Karpas-422 (cell line): Measurements from ENCODE around the gene ADGRG1. TPM values are rescaled to one million over a fixed set of nuclear protein-coding genes. Genes with fewer than 3 reads are reported as not detected.

Source experiments
- DNase-seq: peaks from one replicate; pipeline ENCODE4 v3.0.0-alpha.2; 2015
- H2AFZ ChIP-seq: fragments of 200-600 bp; sonication (generic); 2 replicates; pipeline ENCODE4 v1.6.1; 2014; ENCODE audit warnings: antibody characterized with exemption, low read length, mixed read lengths
- H3K27ac ChIP-seq: fragments of 200-600 bp; sonication (generic); 2 replicates; pipeline ENCODE4 v1.5.1; 2014; ENCODE audit warnings: mild to moderate bottlenecking, low read length, moderate library complexity
- H3K27me3 ChIP-seq: fragments of 200-600 bp; sonication (generic); 2 replicates; pipeline ENCODE4 v1.6.1; 2014; ENCODE audit warnings: low read length, mixed read lengths
- H3K36me3 ChIP-seq: fragments of 200-600 bp; sonication (generic); 2 replicates; pipeline ENCODE4 v1.6.1; 2014; ENCODE audit warnings: low read length, mixed read lengths; ENCODE audit not compliant: insufficient read depth
- H3K4me1 ChIP-seq: fragments of 200-600 bp; sonication (generic); 2 replicates; pipeline ENCODE4 v1.6.1; 2014; ENCODE audit warnings: mild to moderate bottlenecking, low read length, mixed read lengths
- H3K4me2 ChIP-seq: fragments of 200-600 bp; sonication (generic); 2 replicates; pipeline ENCODE4 v1.6.1; 2014; ENCODE audit warnings: low read length, low read depth, mild to moderate bottlenecking; ENCODE audit not compliant: poor library complexity, severe bottlenecking
- H3K4me3 ChIP-seq: fragments of 200-600 bp; sonication (generic); 2 replicates; pipeline ENCODE4 v1.5.1; 2014; ENCODE audit warnings: mild to moderate bottlenecking, antibody characterized with exemption, low read length, mixed read lengths
- H3K79me2 ChIP-seq: fragments of 200-600 bp; sonication (generic); 2 replicates; pipeline ENCODE4 v1.6.1; 2014; ENCODE audit warnings: mild to moderate bottlenecking, low read length, mixed read lengths
- H3K9ac ChIP-seq: fragments of 200-600 bp; sonication (generic); 2 replicates; pipeline ENCODE4 v1.6.0; 2014; ENCODE audit warnings: low read length
- H3K9me2 ChIP-seq: fragments of 200-600 bp; sonication (generic), shearing (Covaris generic); replicated peaks from 2 replicates; pipeline ENCODE4 v1.6.0; 2014; ENCODE audit warnings: mild to moderate bottlenecking, low read length, moderate library complexity; ENCODE audit not compliant: insufficient read depth
- H3K9me3 ChIP-seq: fragments of 300-700, 200-600 bp; sonication (generic); 2 replicates; pipeline ENCODE4 v1.6.1; 2014; ENCODE audit warnings: low read length, mixed read lengths
- H4K20me1 ChIP-seq: fragments of 200-600 bp; sonication (generic); 2 replicates; pipeline ENCODE4 v1.6.1; 2014; ENCODE audit warnings: mild to moderate bottlenecking, antibody characterized with exemption, low read length, low read depth; ENCODE audit not compliant: insufficient read depth
- total RNA-seq: library from RNA; depleted of rRNA; stranded (reverse); fragments of >200 nt; shearing (Covaris generic); gene quantifications from 2 replicates; pipeline ENCODE4 v1.2.3, GENCODE V29; 2014; ENCODE audit warnings: low replicate concordance

Gene ADGRG1
- total RNA-seq, 1 experiment from 2014 or later = not detected

DNA sequence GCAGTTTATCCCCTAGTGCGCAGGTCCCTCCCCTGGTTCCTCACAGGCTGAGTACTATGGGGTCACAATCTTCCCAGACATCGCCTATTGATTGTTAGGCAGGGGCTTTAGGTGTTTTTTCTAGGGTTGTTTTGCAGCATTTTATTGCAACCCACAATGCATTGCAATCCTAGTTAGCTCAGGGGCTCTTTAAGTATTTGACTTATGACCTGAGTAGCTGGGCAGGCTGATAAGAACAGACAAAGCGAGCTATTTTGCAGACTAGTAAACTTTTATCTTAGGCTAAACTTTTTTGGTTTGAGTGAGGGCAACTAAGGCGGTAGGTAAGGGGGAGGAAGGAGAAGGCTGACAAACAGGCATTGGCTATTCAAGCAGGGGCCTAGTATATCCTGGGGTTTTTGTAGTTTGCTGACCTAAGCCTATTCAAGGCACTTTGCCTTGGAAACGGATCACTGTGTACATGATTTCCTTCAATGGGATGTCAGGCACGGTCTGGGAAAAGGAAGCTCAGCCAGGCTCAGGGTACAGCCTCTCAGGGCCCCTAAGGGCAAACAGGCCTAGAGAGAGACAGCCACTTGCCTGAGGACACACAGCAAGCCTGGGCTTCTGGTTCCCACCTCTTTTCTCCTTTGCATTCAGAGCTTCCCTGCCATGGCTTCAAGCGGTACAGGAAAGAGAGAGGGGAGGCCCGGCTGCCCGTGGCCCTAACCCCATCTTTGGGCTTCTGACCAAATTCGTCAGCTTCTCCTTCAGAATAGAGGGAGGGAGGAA, 72.5 kb downstream of the ADGRG1 start:
- no peak overlapping the region for H3K27ac ChIP-seq
- H3K4me3 ChIP-seq = no peak overlapping the region
- H3K9me3 ChIP-seq = no peaks in the 10 kb centered on the region
- no peak overlapping the region for H3K4me2 ChIP-seq
- no peak overlapping the region for H3K9ac ChIP-seq
- H2AFZ ChIP-seq = no peak overlapping the region
- DNase-seq = no peak
- no peaks in the 10 kb centered on the region for H3K79me2 ChIP-seq
- H4K20me1 ChIP-seq = no peaks in the 10 kb centered on the region
- no peaks in the 10 kb centered on the region for H3K27me3 ChIP-seq
- H3K36me3 ChIP-seq = no peaks in the 10 kb centered on the region
- H3K4me1 ChIP-seq = no peaks in the 10 kb centered on the region
- H3K9me2 ChIP-seq = no peaks in the 10 kb centered on the region

DNA sequence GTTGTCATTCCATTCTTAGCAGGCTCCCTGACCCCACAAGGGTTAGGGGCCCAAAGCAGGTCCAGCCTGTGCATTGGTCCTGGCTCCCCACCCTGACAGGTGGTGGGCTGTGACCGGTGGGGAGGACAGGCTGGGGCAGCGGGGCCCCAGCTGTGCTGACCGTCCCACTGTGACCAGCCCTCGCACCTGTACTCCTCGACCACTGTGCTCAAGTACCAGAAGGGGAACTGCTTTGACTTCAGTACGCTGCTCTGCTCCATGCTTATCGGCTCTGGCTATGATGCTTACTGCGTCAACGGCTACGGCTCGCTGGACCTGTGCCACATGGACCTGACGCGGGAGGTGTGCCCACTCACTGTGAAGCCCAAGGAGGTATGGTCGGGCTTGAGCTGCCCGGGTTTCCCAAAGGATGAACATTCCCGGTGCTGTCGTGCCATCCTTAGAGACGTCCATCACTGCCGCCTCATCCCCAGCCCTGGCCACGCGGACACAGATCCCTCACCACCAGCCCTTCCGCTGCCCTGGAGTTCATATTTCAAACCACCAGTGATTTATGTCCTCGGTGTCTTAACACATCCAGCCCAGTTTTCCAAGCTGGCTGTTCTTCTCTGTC, 73.4 kb downstream of the ADGRG1 start:
- Histone ChIP-seq H4K20me1 (no peaks in the 10 kb centered on the region), H3K4me3 (no peak overlapping the region), H3K9me3 (no peaks in the 10 kb centered on the region), H3K9me2 (no peaks in the 10 kb centered on the region), H2AFZ (no peak overlapping the region), H3K27me3 (no peaks in the 10 kb centered on the region), H3K4me2 (no peak overlapping the region), H3K27ac (no peak overlapping the region), H3K36me3 (no peaks in the 10 kb centered on the region), H3K9ac (no peak overlapping the region), H3K79me2 (no peaks in the 10 kb centered on the region), H3K4me1 (no peaks in the 10 kb centered on the region)
- no peak for DNase-seq

DNA sequence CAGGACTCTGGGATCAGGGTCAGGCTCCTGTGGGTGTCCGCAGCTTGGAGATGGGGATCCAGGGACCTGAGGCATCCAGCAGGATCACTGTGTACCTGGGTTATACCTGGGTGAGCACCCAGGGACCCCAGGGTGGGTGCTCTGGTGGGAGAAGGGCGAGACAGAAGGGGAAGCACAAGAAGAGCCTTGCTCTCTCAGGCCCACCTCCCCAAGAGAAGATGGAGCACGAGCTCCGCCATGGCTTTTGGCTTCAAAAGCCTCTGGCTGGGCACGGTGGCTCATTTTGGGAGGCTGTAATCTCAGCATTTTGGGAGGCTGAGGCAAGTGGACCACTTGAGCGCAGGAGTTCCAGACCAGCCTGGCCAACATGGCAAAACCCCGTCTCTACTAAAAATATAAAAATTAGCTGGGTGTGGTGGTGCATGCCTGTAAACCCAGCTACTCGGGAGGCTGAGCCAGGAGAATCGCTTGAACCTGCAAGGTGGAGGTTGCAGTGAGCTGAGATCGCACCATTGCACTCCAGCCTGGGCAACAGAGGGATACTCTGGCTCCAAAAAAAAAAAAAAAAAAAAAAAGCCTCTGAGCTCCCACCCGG, 75.1 kb downstream of the ADGRG1 start:
- H2AFZ ChIP-seq = no peak overlapping the region
- no peaks in the 10 kb centered on the region for H3K9me3 ChIP-seq
- H4K20me1 ChIP-seq = no peaks in the 10 kb centered on the region
- no peaks in the 10 kb centered on the region for H3K27me3 ChIP-seq
- H3K4me2 ChIP-seq = no peak overlapping the region
- H3K27ac ChIP-seq = no peak overlapping the region
- no peaks in the 10 kb centered on the region for H3K79me2 ChIP-seq
- no peak overlapping the region for H3K4me3 ChIP-seq
- H3K4me1 ChIP-seq = no peaks in the 10 kb centered on the region
- H3K9ac ChIP-seq = no peak overlapping the region
- no peaks in the 10 kb centered on the region for H3K9me2 ChIP-seq
- no peaks in the 10 kb centered on the region for H3K36me3 ChIP-seq
- DNase-seq = no peak

DNA sequence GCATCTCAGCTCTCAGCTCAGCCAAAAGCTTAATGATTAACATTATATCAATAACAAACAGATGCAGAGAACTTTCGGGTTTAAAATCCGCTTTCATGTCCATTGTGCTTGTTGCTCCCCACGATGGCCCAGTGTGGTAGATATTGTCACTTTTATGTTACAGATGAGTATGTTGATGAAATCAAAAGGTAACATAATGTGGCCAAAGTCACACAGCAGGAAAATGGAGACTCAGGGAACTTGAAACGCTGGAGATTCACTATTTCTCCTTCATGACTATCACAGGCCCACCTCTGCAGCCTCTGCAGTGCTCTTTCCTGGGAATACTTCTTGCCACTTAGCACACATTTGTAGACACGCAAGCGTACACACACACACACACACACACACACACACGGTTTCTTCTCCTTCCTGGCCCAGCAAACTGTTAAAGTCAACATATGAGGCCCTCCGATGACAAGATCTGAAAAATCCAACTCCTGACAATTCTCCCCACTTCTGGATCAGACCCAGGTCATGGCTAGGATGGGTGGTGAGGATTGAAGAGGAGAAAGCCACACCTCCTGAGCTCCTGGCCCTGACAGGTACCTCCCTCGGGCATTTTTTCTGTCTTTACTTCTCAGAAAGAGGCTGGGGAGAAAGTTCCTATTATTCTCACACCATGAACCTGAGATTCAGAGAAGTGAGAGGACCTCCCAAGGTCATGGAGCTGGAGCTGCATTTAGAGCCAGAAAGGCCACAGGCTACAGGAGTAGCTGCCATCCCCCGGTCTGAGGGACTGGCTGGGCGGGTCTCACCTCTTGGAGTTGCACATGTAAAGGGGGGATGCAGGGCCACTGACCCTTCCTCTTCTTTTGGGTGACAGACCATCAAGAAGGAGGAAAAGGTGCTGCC, 75.8 kb downstream of the ADGRG1 start:
- Histone ChIP-seq H3K79me2 (no peaks in the 10 kb centered on the region), H3K9me2 (no peaks in the 10 kb centered on the region), H3K36me3 (no peaks in the 10 kb centered on the region), H3K27me3 (no peaks in the 10 kb centered on the region), H3K4me3 (no peak overlapping the region), H3K4me2 (no peak overlapping the region), H4K20me1 (no peaks in the 10 kb centered on the region), H3K27ac (no peak overlapping the region), H3K9ac (no peak overlapping the region), H3K9me3 (no peaks in the 10 kb centered on the region), H3K4me1 (no peaks in the 10 kb centered on the region), H2AFZ (no peak overlapping the region)
- DNase-seq = no peak

DNA sequence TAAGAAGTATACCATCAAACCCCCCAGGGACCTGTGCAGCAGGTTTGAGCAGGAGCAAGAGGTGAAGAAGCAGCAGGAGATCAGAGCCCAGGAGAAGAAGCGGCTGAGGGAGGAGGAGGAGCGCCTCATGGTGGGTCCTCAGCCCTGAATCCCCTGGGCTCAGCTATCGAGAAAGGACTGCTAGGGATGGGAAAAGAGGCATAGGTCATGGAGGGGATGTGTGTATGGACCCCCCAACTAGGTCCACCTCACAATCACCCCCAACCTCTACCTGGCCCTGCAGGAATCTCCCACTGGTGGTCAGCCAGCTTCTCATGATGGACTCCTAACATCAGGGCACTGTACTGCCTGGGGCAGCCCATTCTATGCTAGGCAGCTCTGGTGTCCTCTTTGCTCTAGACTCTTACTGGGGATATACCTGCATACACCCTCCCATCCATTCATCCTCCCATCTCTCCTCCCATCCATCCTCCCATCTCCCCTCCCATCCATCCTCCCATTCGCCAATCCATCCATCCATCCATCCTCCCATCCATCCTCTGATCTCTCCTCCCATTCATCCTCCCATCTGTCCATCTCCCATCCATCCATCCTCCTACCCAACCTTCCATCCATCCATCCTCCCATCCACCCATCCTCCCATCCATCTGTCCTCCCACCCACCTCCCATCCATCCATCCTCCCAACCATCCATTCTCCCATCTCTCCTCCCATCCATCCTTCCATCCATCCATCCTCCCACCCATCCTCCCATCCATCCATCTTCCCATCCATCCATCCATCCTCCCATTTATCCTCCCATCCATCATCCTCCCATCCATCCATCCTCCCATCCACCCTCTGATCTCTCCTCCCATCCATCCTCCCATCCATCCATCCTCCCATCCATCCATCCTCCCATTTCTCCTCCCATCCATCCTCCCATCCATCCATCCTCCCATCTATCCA, 76.7 kb downstream of the ADGRG1 start:
- Histone ChIP-seq H4K20me1 (no peaks in the 10 kb centered on the region), H3K9me2 (no peaks in the 10 kb centered on the region), H3K4me2 (no peak overlapping the region), H3K27me3 (no peaks in the 10 kb centered on the region), H3K36me3 (no peaks in the 10 kb centered on the region), H3K9ac (no peak overlapping the region), H3K79me2 (no peaks in the 10 kb centered on the region), H3K4me3 (no peak overlapping the region), H3K9me3 (no peaks in the 10 kb centered on the region), H3K4me1 (no peaks in the 10 kb centered on the region), H3K27ac (no peak overlapping the region), H2AFZ (no peak overlapping the region)
- no peak for DNase-seq

DNA sequence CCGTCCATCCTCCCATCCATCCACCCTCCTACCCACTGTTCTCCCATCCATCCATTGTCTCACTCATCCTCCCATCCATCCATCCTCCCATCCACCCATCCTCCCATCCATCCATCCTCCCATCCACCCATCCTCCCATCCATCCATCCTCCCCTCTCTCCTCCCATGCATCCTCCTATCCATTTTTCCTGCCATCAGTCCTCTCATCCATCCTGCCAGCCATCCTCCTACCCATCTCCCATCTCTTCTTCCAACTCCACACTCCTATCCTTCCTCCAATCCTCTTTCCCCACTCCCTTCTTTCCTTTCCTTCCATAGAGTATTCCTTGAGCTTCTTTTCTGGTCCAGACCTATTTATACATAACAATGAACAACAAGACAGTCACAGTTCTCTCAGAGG, 78.3 kb downstream of the ADGRG1 start:
- no peaks in the 10 kb centered on the region for H3K79me2 ChIP-seq
- no peaks in the 10 kb centered on the region for H3K36me3 ChIP-seq
- no peaks in the 10 kb centered on the region for H4K20me1 ChIP-seq
- H3K9me3 ChIP-seq = no peaks in the 10 kb centered on the region
- no peak overlapping the region for H3K9ac ChIP-seq
- H2AFZ ChIP-seq = no peak overlapping the region
- H3K4me3 ChIP-seq = no peak overlapping the region
- H3K4me1 ChIP-seq = no peaks in the 10 kb centered on the region
- H3K9me2 ChIP-seq = no peaks in the 10 kb centered on the region
- no peak overlapping the region for H3K4me2 ChIP-seq
- DNase-seq = no peak
- H3K27ac ChIP-seq = no peak overlapping the region
- H3K27me3 ChIP-seq = no peaks in the 10 kb centered on the region

DNA sequence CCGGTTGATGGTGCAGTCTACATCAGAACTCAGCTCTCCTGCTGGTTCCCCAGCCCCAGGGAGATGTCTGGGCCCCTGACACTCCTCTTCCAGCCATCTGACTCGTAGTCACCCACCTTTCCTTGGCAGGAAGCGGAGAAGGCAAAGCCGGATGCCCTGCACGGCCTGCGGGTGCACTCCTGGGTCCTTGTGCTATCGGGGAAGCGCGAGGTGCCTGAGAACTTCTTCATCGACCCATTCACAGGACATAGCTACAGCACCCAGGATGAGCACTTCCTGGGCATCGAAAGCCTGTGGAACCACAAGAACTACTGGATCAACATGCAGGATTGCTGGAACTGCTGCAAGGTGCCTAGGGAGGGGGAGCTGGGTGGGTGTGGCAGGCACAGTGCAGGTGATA, 78.9 kb downstream of the ADGRG1 start:
- Histone ChIP-seq H3K9me2 (no peaks in the 10 kb centered on the region), H4K20me1 (no peaks in the 10 kb centered on the region), H2AFZ (no peak overlapping the region), H3K36me3 (no peaks in the 10 kb centered on the region), H3K9ac (no peak overlapping the region), H3K79me2 (no peaks in the 10 kb centered on the region), H3K9me3 (no peaks in the 10 kb centered on the region), H3K4me2 (no peak overlapping the region), H3K4me1 (peaks cover 4% of the 10 kb centered on the region), H3K27ac (no peak overlapping the region), H3K4me3 (no peak overlapping the region), H3K27me3 (no peaks in the 10 kb centered on the region)
- no peak for DNase-seq
